ENCODE results near the gene MED22.
"Not testable (repeated sequence)": the region's sequence is repeated elsewhere in the genome, so short reads cannot be mapped to it uniquely, and the experiment has no call there.

- TF ChIP-seq, protein P1, sequence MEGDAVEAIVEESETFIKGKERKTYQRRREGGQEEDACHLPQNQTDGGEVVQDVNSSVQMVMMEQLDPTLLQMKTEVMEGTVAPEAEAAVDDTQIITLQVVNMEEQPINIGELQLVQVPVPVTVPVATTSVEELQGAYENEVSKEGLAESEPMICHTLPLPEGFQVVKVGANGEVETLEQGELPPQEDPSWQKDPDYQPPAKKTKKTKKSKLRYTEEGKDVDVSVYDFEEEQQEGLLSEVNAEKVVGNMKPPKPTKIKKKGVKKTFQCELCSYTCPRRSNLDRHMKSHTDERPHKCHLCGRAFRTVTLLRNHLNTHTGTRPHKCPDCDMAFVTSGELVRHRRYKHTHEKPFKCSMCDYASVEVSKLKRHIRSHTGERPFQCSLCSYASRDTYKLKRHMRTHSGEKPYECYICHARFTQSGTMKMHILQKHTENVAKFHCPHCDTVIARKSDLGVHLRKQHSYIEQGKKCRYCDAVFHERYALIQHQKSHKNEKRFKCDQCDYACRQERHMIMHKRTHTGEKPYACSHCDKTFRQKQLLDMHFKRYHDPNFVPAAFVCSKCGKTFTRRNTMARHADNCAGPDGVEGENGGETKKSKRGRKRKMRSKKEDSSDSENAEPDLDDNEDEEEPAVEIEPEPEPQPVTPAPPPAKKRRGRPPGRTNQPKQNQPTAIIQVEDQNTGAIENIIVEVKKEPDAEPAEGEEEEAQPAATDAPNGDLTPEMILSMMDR (IDR thresholded peaks at IDR 0.05), result not testable (repeated sequence)
- TF ChIP-seq ZFX (IDR thresholded peaks at IDR 0.05; ENCODE audit: borderline replicate concordance), result not testable (repeated sequence)
Measured at GRCh38 chr9:133377280-133377679, 29.3 kb upstream of the MED22 start.

All from 22Rv1 (cell line).